Measurements from ENCODE around the gene FGF9.

The FGF9 gene

DNA sequence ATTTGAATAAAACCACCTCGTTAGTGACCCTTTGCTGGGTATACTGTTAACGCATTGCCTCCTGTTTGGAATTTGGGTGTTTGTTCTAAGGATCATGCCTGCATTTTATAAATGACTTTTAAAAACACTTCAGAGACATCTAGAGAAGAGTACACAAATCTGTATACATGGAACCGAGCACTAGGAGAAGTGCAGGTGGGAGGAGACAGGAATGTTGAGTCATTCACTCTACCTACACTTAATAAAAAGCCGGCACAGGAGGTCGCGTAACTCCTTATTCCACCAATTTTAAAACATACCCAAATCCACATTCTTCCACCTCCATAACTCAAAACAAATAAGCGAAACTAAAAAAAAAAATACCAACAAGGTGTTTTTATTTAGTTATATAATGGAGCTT is 48.6 kb downstream of the FGF9 start:
- no peak for DNase-seq

DNA sequence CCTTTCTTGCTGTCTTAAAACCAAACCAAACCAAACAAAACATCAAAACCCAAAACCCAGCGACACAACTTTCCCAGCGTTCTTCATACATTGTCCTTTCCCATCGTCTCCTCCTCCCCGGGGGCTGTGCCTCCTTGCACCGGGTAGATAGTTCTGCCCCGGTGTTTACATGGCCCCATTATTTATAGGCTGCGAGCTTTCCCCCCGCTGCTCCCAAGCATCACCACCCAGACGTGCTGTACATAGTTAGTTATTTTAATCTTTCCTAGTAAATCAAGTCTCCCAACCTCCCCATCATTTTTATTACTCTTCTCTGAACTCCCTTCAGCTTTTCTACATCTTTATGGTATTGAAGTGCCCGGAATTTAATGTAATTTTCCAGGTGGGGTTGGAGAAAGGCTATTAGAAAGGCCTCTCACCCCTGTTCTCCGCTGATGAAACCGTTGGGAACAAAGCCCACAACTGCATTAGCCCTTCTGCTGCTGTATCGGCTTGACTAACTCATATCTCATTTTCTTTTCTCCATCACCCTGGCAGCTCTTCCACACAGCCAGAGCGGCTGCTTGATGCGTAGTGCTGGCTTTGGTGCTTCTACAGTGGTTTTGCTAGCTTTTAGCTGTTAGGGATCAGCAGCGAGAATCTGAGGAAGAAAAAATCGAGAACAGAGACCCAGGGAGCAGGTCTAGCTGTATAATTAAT is 53.1 kb downstream of the FGF9 start:
- DNase-seq = no peak

GRCh38 chr13:21730186-21730880 is 59.5 kb downstream of the FGF9 start:
- DNase-seq = no peak

GRCh38 chr13:21733475-21734263 is 62.8 kb downstream of the FGF9 start:
- no peak for DNase-seq

DNA sequence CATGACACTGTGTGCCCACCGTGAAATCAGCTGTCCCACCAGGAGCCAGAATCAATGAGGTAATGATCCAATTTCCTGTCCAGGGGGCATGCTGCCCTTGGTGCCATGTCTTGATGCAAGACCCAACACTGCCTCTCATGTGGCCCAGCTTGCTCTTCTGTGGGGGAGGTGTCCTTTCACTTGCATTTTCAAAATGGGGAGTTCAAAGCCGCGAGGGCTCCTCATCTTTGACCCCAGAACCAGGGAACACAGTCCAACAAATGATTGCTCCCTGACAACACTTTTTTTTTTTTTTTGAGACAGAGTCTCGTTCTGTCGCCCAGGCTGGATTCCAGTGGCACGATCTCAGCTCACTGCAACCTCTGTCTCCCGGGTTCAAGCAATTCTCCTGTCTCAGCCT is 64.1 kb downstream of the FGF9 start:
- no peak for DNase-seq

DNA sequence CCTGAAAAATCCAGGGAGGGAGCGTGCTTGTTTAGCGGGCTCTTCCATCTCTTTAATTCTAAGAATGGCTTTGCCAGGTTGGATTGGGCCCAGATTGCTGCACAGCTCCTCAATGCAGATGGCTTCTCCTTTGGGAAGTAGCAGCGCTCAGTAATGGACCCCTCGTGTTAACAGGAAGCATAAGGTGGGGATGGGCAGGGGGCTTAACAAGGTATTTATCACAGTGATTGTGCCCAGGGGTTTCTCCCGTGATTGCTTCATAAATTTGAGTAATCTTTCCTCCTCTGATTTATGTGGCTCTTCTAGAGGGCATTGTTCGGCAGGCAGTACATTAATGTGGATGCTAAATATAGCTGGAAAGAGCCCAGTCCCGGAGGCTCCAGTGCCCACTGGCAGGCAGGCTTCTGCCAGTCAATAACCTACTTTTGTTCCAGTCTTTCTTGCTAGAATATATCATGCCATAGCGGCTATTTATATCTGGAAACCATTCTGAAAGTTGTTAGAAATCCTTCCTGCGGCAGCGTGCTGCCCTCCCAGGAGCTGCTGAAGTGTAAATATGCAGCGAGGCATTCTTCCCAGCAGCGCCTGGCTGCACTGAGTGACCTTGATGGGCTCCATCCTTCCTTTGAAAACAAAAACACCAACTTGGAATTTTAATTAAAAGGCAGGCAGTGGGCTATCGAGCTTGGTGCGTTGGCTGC is 65.0 kb downstream of the FGF9 start:
- DNase-seq = no peak

GRCh38 chr13:21736926-21737325 is 66.1 kb downstream of the FGF9 start:
- DNase-seq = no peak

GRCh38 chr13:21738630-21739029 is 67.8 kb downstream of the FGF9 start:
- DNase-seq = no peak

GRCh38 chr13:21739771-21740170 is 68.9 kb downstream of the FGF9 start:
- no peak for DNase-seq

GRCh38 chr13:21741396-21741979 is 70.6 kb downstream of the FGF9 start:
- DNase-seq = no peak

DNA sequence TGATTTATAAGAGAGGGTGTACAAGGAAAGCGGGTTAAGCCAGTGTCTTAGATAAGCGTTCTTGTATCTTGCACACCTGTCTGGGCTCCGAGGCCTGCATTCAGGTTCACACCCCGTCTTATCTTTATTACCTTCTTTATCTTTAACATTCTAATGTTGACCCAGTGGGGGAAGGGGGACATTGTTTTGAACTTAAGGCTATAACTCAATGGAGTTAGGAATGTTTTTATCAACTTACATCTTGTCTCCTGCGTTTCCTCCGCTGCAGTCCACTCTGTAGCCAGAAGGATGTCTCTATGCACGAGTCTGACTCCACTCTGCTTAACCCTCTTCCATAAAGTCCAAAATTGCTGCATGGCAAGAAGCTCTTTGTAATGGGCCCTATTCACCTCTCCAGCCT is 71.2 kb downstream of the FGF9 start:
- DNase-seq = no peak

DNA sequence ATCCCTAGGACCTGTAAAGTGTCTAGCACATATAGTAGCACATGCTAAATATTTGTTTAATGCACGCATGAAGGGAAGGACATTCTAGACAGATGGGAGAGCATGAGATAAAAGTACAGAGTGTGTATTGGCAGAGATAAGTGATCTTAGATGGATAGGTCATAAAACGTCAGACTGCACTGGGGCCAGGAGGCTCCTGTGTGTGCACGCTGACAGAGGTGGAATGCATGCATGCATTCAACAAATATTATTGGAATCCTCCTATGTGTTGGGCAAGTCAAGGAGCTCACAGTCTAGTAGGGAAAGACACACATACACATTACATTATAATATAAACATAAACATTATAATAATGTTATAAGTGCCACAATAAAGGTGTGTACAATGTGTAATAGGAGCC is 73.3 kb downstream of the FGF9 start:
- DNase-seq = no peak

GRCh38 chr13:21745307-21745706 is 74.4 kb downstream of the FGF9 start:
- DNase-seq = no peak

GRCh38 chr13:21747456-21747855 is 76.6 kb downstream of the FGF9 start:
- DNase-seq = no peak

DNA sequence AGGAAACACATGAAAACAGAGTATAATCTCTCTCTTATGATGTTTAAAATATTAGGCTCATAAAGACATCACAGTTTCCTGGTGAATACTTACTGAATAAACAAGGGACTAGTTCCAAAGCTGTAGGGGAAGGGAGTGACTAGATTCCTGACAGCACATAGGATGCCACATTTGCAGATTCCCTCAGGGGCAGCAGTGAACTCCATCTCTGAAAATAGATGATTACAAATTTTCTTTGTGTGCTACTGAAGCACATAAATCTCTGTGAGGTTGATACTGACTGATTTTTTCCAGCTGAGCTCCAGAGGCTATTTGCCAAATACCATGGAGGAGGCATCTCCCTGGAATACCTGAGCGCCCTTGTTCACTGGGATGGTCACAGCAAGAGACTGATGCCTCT is 77.3 kb downstream of the FGF9 start:
- DNase-seq = no peak

DNA sequence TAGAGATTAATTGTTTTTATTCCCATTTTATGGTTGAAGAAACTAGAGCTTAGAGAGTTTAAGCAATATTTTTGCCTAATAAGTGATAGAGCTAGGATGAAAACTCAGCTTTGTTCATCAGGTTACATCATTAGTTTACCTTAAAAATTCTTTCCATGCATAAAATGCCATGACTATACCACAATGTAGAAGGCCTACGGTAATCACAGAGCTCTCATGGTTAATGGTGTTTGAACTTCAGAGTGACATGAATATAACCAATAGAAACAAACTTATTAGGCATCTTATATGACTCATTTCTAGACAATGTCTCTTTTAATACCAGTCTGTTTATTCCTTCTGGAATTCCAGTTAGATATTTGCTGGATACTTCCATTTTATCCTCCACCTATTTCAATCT is 78.5 kb downstream of the FGF9 start:
- DNase-seq = no peak

DNA sequence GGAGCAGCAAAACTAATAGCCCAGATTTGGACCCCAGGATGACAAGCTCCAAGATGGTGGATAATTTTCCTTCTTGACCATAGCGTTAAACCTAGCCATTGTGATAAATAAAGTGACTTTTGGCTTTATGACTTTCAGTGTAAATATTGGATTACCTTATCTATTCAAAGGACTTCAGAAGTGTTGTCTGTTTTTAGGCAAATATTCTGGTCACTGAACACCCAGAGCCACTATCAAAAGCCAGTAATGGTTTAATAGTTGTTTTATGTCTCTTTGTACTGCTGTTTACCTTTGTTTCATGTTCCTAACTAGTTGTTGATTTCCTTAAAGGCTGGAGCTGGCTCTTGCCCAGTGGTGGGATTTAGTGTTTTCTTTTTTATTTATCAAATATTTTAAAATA is 81.6 kb downstream of the FGF9 start:
- no peak for DNase-seq

DNA sequence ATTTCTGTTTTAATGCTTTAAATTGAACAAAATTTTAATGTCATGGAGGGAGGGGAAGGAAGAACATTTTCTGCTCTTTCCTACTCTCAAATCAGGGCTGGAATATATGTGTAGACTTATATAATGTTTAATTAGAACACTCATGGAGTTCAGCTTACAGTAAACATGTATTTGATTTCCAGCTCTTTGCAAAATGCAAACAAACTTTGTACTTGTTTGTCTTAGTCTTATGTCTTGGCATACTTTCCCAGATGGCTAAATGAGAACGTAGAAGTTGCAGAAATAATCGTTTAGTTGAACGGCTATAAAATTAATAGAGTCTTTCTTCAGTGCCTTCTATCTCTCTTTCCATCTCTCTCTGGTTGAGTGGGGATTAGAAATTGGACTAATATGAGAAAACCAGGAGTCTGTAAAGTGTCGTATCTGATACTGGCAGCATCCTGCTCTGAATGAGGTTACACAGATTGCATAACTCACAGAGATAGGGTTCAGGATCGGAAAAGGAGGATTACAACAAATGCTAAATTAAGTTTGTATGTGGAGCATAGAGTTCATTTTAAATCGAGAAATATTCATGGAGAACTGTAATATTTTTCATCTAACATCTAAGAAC is 82.3 kb downstream of the FGF9 start:
- no peak for DNase-seq

All from NCI-H774 (cell line).